HEK293 (cell line): ENCODE results near the gene CDH11.

Experiments
- ATF2 ChIP-seq: fragments of 450-650 bp; formaldehyde crosslinking; IDR thresholded peaks from 2 replicates; pipeline ENCODE4 v1.5.1; 2016; ENCODE audit warnings: missing biosample characterization, missing genetic modification characterization, low read depth
- TSHZ1 ChIP-seq: fragments of 450-650 bp; formaldehyde crosslinking; IDR thresholded peaks from 2 replicates; pipeline ENCODE4 v1.5.1; 2016; ENCODE audit warnings: missing biosample characterization, missing genetic modification characterization, borderline replicate concordance
- ZBTB17 ChIP-seq: fragments of 450-650 bp; formaldehyde crosslinking; IDR thresholded peaks from 2 replicates; pipeline ENCODE4 v1.5.1; 2016; ENCODE audit warnings: missing biosample characterization, missing genetic modification characterization
- ZBTB21 ChIP-seq: fragments of 450-650 bp; formaldehyde crosslinking; IDR thresholded peaks from 2 replicates; pipeline ENCODE4 v1.5.1; 2017; ENCODE audit warnings: missing biosample characterization, missing genetic modification characterization

GRCh38 chr16:64973171-64973570 is 148.7 kb downstream of the CDH11 start:
- TF ChIP-seq ATF2 (no peak), ZBTB17 (no peak), TSHZ1 (tag by site-specific recombination) (no peak), ZBTB21 (tag by site-specific recombination) (no peak)
